ENCODE data around the gene EHMT2. TPM values are rescaled to one million over a fixed set of nuclear protein-coding genes. Genes with fewer than 3 reads are reported as not detected.

The EHMT2 gene
- total and polyA plus RNA-seq, 2 of the 8 experiments (the other 6 are each of a cell fraction or from before 2014, with no cell fraction given): 125 to 177 TPM

DNA sequence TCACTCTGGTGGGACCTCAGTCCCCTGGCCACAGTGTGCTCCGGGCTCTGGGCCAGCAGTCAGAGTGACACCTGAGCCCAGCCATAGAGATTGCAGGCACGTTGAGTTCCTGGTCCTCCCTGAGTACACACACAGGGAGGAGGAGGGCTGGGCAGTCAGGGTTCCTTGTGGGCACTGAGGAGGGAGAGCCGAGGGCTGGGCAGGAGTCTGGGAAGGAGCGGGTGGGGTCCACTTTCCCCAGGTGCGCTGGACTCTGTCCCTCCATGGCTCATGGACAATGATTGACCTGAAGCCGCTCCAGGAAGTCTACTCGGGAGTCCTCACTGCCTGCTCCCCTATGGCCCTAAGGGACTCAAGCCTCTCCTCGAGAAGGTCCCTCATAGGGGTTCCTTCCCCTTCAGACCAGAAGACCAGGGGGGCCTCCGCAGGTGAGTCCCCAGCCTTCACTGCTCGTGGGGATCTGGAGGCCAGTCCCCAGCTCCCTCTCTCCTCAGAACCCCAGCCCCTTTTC is 19.8 kb downstream of the EHMT2 start:
- CTCF ChIA-PET (ENCODE audit: partially characterized antibody): interaction anchor here (0.6 to 8.1 kb wide), 5 partner anchors 10 to 87 kb away, joined by 3 to 59 read pairs (median 3); no protein-coding TSS in a partner anchor
- no peak overlapping the region for H3K4me2 ChIP-seq (ENCODE audit: insufficient read depth in 1 of 2, low read depth in 2 of 2, low read length in 2 of 2)
- WGBS, 2 experiments (ENCODE audit: extremely low coverage in 1 of 2, insufficient coverage in 1 of 2, insufficient read length in 1 of 2, insufficient replicate concordance in 2 of 2, low coverage in 1 of 2, low lambda C conversion rate in 2 of 2, missing lambda C conversion rate in 1 of 2): 86% methylated on average over 7 of the region's 10 CpGs; no CpG with 5 or more reads in 1 of the 2 experiments

More for the DNA sequence above, 19.8 kb downstream of the EHMT2 start:
- no peak overlapping the region for H3K56ac ChIP-seq (replicated peaks; ENCODE audit: insufficient read length, low read depth, low read length)
- TF ChIP-seq RAD21 (IDR thresholded peaks at IDR 0.05 in 1 of 2, conservative IDR thresholded peaks at IDR 0.05 in 1 of 2; ENCODE audit: low read depth in 2 of 2, low read length in 2 of 2) (no peak), TAF7 (optimal IDR thresholded peaks at IDR 0.05; ENCODE audit: borderline replicate concordance, low read depth, low read length) (no peak)
- no peak overlapping the region; the same call in 1 of the 2 replicates for H3K18ac ChIP-seq (ENCODE audit: extremely low read depth, low read length)
- no peak for FAIRE-seq
- H2BK12ac ChIP-seq (ENCODE audit: low read depth, low read length): no peak overlapping the region
- H3K4me1 ChIP-seq (replicated peaks in 1 of 4; ENCODE audit: control insufficient read depth in 3 of 4, insufficient read depth in 4 of 4, low read length in 3 of 4): peaks cover 0 to 11% (median 0%) of the 10 kb centered on the region in 4 experiments; a peak in 1 of 7 replicates
- no peak overlapping the region for H3K27ac ChIP-seq (ENCODE audit: low read depth, low read length)
- no peaks in the 10 kb centered on the region for H3K27me3 ChIP-seq (replicated peaks in 1 of 4; ENCODE audit: control insufficient read depth in 3 of 4, extremely low read depth in 1 of 4, insufficient read depth in 3 of 4, low read length in 3 of 4)
- no peak overlapping the region for H4K8ac ChIP-seq (ENCODE audit: extremely low read depth, insufficient read depth, low read length)
- 0 out of 2 replicates have a peak overlapping the region, but pooled peaks have one; percentile 8 for H2BK15ac ChIP-seq (ENCODE audit: low read length)
- no peaks in the 10 kb centered on the region for H3K23me2 ChIP-seq (ENCODE audit: low read depth, low read length)
- no peak overlapping the region for H2AFZ ChIP-seq (ENCODE audit: low read length)
- no peak for DNase-seq (ENCODE audit: low read depth in 1 of 2, low spot score in 2 of 2)
- H3K9me3 ChIP-seq (ENCODE audit: insufficient read depth in 2 of 2, low read depth in 1 of 2, low read length in 1 of 2): no peaks in the 10 kb centered on the region
- H3K79me2 ChIP-seq (ENCODE audit: control insufficient read depth in 1 of 2, insufficient read depth in 2 of 2, low read length in 2 of 2): no peaks in the 10 kb centered on the region
- no peak overlapping the region for H3K9ac ChIP-seq (replicated peaks in 1 of 4; ENCODE audit: extremely low read depth in 1 of 4, low read depth in 3 of 4, low read length in 3 of 4)
- no peak overlapping the region for H3K4ac ChIP-seq (replicated peaks; ENCODE audit: insufficient read length, low read depth, low read length)
- H3K36me3 ChIP-seq (ENCODE audit: control insufficient read depth in 2 of 4, insufficient read depth in 4 of 4, low read length in 3 of 4): peaks cover 11 to 29% (median 24%) of the 10 kb centered on the region in 4 experiments; a peak in 7 of 8 replicates
- POLR2A ChIA-PET (ENCODE audit: partially characterized antibody): interaction anchor here (1.1 to 5.6 kb wide), 7 partner anchors 10 to 82 kb away, joined by 3 to 47 read pairs (median 4); partner anchors contain the start of genes HSPA1B, NEU1 and VARS1
- H4K20me1 ChIP-seq (replicated peaks in 1 of 2; ENCODE audit: control insufficient read depth in 1 of 2, insufficient read depth in 2 of 2, low read length in 2 of 2): peaks cover 2 to 11% of the 10 kb centered on the region in 2 experiments
- no peak overlapping the region for H2BK120ac ChIP-seq (replicated peaks; ENCODE audit: low read depth, low read length)
- H2AK5ac ChIP-seq (ENCODE audit: low read depth, low read length): 0 out of 2 replicates have a peak overlapping the region, but pooled peaks have one; percentile 8
- no peak overlapping the region for H3K4me3 ChIP-seq (ENCODE audit: extremely low read depth in 1 of 4, insufficient read depth in 2 of 4, low read depth in 3 of 4, low read length in 4 of 4)
- H2BK20ac ChIP-seq (ENCODE audit: low read length): no peak overlapping the region
- no peak overlapping the region for H2BK5ac ChIP-seq (ENCODE audit: low read depth, low read length)
- H3K23ac ChIP-seq (ENCODE audit: insufficient read length): no peak overlapping the region
- no peak overlapping the region for H3K14ac ChIP-seq (ENCODE audit: insufficient read length)
- no peak overlapping the region for H4K5ac ChIP-seq (ENCODE audit: insufficient read length, low read depth, low read length)
- no peaks in the 10 kb centered on the region; the same call in 1 of the 2 replicates for H3K79me1 ChIP-seq (ENCODE audit: low read depth, low read length)
- H4K91ac ChIP-seq (replicated peaks; ENCODE audit: insufficient read length, low read length): no peak overlapping the region

Measured in H1 (cell line).